DOHH2 (cell line): ENCODE measurements around the gene OTOP1.

Experiments used
- EZH2phosphoT487 ChIP-seq: fragments of 200-600 bp; sonication (generic); IDR thresholded peaks from 2 replicates; pipeline ENCODE4 v1.6.1; 2017; ENCODE audit warnings: borderline replicate concordance, mild to moderate bottlenecking, antibody characterized with exemption, low read length, moderate library complexity, mixed read lengths
- TF ChIP-seq, protein P1 (sequence below): fragments of 200-600 bp; sonication (generic); IDR thresholded peaks from one replicate; pipeline ENCODE4 v1.5.1; 2014; ENCODE audit warnings: antibody characterized with exemption, mild to moderate bottlenecking, low read depth, low read length; ENCODE audit not compliant: poor library complexity, severe bottlenecking

DNA sequence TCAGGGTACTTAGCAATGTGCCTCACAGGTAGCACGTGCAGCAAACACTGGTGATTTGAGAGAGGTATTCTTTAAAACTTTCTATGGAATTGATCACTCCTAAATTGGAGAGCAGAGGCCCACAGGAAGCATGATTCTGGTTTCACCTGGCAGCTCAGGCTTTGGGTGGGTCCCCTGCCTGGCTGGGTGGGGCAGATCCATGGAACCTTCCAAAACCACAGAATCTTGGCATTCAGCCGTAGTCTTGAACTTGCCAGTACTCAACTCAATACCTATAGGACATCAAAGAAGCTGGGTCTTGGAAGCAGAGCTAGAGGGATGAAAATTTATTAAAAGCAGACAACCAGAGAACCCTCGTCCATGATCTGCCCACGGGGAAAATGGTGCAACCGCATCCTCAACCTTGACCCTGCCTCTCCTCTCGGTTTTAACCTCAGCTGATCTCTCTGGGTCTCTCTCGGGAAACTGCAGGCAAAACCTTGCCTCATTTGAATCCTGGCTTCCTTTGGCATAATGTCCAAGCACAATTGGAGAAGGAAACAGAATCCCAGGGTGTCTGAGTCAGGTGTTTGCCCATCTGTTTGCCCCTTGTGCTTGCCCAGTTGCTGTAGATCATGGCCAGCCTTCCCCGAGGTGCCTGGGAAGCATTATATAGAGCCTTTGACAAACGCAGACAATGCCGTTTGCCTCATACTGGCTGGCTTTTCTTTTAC, 22.9 kb downstream of the OTOP1 start:
- TF ChIP-seq, protein P1, sequence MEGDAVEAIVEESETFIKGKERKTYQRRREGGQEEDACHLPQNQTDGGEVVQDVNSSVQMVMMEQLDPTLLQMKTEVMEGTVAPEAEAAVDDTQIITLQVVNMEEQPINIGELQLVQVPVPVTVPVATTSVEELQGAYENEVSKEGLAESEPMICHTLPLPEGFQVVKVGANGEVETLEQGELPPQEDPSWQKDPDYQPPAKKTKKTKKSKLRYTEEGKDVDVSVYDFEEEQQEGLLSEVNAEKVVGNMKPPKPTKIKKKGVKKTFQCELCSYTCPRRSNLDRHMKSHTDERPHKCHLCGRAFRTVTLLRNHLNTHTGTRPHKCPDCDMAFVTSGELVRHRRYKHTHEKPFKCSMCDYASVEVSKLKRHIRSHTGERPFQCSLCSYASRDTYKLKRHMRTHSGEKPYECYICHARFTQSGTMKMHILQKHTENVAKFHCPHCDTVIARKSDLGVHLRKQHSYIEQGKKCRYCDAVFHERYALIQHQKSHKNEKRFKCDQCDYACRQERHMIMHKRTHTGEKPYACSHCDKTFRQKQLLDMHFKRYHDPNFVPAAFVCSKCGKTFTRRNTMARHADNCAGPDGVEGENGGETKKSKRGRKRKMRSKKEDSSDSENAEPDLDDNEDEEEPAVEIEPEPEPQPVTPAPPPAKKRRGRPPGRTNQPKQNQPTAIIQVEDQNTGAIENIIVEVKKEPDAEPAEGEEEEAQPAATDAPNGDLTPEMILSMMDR = no peak
- TF ChIP-seq EZH2phosphoT487 = no peak
